HG03159 (cell line): ENCODE data around the gene MEAF6.
"Not testable (repeated sequence)": the region's sequence is repeated elsewhere in the genome, so short reads cannot be mapped to it uniquely, and the experiment has no call there.

Experiments used
- ATAC-seq: cut with Tn5 transposase; IDR thresholded peaks from one replicate; pipeline ENCODE4 v1.9.1; 2021; ENCODE audit warnings: mild to moderate bottlenecking, moderate library complexity; ENCODE audit not compliant: unreplicated experiment

Gene MEAF6

DNA sequence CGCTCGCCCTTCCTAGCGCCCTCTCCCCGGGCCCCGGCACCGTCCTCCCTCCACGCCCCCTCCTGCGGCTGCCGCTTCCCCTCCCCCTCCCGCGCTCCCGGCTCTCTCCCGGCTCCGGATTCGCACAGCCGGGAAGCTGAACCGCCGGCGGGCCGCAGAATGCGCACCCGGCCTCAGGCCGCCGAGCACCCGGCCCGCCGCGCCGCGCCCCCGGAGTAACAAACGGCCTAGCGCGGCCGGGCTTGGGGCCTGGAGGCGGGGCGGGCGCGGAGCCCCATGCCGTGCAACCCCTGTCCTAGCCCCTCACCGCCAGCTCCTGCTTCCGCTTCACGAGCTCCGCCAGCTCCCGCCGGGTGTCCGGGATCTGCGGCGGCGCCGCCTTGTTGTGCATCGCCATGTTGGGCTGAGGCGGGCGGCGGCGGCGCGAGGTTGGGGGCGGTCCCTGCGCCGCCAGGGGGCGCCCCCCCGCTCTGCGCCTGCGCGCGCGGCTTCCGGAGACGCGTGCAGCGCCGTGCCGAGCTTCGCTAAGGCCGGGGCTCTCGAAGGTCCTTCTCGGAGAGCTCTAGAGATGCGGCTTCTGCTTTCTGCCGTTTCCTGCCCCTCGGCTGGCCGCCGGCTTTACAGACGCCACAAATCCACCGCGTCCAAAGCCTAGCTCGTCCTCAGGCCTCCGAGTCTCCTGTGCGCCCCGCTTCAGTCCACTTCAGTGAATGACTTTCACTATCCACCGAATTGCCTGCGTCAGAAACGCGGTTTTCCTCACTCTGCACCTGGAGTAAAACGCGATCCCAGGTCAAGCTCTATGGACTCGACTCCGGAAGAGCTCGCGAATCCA lies at the start of gene MEAF6:
MEAF6 (minus strand) TSS at position 417 of the 835 bp plus-strand sequence; CDS start at position 397, 20 bp downstream.
- ATAC-seq: peak; percentile 88

DNA sequence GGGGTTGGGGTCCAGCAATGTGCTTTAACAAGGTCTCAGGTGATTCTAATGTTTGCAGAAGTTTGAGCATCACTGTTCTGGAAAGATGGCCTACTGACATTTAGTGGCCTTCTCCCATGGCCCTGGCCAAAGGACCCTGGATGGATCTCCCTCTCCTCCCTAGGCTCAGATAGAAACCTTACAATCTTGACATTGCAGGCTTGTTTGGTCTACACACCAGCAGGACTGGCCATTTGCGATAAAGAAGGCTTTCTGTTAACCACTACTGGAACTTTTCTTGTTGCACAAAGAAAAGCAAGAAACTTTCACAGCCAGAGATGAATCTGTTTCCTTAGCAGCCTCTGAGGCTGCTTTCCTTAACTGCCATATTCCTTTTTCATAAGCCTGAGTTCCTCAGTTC lies 48.4 kb upstream of the MEAF6 start:
- ATAC-seq: no peak

DNA sequence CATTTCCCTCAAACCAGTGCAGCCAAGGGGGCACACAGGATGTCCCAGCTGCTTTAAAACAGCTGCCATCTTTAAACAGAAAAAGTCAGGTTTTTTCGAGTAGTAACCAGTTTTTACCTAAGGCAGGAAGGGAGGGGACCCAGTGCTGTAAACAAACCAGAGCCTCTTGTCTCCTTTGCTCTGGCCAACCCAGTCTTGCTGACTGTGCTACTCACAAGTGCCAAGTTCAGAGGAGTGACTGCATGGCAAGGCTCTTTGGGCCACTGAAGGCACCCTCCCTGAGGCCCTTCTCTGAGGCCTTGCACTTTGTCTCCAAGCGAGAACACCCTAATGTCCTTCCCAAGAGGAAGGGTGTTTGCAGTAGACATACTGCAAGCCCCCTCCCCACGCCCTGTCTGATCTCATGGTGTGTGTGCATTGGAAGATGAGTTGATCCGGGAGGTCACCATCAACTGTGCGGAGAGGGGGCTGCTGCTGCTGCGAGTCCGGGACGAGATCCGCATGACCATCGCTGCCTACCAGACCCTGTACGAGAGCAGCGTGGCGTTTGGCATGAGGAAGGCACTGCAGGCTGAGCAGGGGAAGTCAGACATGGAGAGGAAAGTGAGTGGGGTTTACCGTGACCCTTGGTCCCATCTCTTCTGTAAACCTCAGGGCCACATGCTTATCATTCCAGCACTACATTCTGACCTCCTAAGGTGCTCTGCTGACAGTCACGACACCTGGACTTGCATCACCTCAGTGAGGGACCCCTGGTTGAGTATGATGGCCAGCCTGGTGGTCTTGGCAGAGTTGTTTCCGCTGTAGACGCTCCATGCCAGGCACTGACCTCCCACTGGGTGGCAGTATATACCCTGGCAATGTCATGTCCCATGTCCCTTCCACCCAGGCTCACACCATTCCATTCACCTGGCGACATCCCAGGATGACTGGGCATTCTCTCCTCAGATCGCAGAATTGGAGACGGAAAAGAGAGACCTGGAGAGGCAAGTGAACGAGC lies 46.9 kb upstream of the MEAF6 start:
- no peak for ATAC-seq

DNA sequence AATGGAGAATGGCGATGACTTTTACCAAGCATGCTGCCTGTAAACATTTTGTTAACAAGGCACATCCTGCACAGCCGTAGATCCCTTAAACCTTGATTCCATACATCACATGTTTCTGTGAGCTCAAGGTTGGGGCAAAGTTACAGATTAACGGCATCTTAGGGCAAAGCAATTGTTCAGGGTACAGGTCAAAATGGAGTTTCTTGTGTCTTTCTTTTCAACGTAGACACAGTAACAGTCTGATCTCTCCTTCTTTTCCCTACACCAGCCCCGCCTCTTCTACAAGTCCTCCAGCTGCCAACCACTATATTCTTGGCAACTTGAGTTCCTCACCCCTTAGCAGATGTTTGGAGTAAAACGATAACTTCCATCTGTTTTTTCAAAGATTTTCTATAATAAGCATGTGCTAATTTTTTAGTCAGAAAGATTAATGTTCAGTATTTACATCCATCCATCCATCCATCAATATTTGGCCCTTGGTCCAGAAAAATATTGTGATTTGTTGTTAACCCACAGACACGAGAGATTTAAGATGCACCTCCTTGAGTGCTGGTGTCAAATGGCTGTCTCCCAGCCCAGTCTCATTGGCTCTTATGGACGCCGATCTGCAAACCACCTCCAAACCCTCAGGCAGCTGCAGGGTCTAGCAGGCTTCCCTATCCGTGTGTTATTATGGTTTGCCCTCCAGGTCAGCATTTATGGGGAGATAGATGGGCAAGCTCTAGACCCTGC lies 46.0 kb upstream of the MEAF6 start:
- ATAC-seq: no peak

DNA sequence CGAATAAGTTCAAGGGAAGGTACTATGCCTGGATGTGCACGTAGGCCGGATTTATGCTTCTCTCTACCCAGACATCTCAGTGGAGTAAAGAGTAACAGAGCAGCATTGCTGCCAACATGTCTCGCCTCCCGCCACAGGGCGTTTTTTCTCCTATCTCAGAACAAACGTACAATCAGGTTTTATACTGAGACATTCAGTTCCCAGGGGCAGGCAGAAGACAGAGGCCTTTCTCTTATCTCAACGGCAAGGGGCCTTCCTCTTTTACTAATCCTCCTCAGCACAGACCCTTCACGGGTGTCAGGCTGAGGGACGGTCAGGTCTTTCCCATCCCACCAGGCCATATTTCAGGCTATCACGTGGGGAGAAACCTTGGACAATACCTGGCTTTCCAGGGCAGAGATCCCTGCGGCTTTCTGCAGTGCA lies 45.4 kb upstream of the MEAF6 start:
- ATAC-seq: not testable (repeated sequence)

- no peak for ATAC-seq
Measured at GRCh38 chr1:37559080-37559479, 44.5 kb upstream of the MEAF6 start.

- ATAC-seq: no peak
Measured at GRCh38 chr1:37558411-37558810, 43.8 kb upstream of the MEAF6 start.

DNA sequence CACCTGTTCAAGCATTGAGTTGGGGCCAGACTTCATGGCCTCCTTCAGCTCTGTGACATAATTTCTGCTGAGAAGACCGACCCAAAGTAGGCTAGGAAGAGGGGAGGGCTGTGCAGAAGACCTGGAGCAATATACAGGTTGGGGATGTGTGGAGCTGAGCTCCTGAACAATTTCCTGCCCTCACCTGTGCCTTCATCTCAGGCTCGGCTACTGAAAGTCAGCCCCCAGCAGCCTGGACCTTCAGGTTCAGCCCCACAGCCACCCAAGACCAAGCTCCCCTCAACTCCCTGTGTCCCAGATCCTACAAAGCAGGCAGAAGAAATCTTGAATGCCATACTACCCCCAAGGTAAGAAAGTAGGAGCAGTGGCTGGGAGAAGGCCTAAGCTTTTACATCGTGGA lies 42.8 kb upstream of the MEAF6 start:
- ATAC-seq: no peak

DNA sequence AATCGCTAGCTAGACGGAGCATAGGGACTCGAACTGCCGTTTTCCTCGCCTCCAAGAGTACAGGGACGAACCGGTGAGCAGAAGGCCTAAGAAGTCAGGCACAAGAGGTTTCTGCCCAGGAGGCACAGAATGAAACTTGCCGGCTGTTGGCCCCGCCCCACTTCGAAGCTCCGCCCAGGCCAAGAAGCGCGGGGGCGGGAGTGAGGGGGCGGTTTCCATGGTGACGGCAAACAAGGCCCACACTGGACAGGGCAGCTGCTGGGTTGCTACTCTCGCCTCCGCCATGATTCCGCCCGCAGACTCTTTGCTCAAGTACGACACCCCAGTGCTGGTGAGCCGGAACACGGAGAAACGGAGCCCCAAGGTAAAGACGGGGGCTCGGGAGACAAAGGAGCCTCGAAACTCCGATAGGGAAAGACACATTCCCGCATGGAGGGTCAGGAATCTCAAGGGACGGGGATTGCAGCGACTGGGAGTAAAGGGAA lies 42.2 kb upstream of the MEAF6 start, which contains the start of gene DNALI1:
DNALI1 (plus strand) TSS at position 229 of the 485 bp plus-strand sequence; CDS start at position 284, 55 bp downstream.
- no peak for ATAC-seq

DNA sequence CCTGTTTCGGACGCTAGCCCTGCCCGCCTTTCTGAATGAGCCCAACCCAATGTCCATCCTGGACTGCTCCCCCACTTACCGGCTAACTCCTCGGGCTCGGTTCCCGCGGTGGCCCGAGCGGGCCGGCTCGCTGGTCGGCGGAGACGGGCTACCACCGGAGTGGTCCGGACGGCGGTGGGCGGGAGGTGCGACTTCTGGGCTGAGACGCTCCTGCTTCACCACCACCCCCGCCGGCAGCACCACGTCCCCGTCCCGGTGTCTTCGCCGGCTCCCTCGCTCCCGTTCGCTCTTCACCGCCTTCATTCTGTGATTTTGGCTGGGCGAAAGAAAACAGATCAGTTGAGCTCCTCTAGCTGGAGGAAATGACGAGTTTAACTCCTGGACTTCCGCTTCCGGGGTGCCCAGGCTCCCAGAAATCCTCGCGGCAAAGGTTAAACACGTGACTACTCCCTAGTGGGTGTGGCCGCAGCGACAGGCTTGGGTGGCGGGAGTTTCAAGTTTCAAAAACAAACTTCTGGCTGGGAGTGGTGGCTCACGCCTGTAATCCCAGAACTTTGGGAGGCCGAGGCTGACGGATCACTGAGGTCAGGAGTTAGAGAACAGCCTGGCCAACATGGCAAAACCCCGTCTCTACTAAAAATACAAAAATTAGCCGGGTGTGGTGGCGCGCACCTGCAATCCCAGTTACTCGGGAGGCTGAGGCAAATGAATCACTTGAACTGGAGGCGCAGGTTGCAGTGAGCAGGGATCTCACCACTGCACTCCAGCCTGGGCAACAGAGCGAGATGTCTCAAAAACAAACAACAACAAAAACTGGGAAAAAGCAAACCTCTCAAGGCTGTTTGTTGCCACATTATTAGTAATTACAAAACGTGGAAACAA lies 39.6 kb upstream of the MEAF6 start, which contains the start of gene SNIP1:
SNIP1 (minus strand) TSS at position 367 of the 882 bp plus-strand sequence; CDS start at position 303, 64 bp downstream.
- peak; percentile 88 for ATAC-seq

GRCh38 chr1:37553598-37553926 lies 39.0 kb upstream of the MEAF6 start:
- ATAC-seq: no peak

DNA sequence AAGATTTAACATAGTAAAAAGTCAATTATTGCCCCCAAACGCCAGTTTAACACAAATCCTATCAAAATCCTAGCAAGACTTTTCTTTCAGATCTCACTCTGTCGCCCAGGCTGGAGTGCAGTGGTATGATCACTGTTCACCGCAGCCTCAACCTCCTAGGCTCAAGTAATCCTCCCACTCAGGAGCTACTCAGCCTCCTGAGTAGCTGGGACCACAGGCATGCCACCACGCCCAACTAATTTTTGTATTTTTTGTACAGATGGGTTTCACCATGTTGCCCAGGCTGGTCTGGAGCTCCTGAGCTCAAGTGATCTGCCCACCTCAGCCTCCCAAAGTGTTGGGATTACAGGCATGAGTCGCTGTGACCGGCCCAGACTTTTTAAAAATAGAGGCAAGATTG lies 34.8 kb upstream of the MEAF6 start:
- ATAC-seq: no peak

GRCh38 chr1:37545019-37545418 lies 30.5 kb upstream of the MEAF6 start:
- ATAC-seq: no peak

GRCh38 chr1:37544530-37544929 lies 30.0 kb upstream of the MEAF6 start:
- ATAC-seq: no peak

DNA sequence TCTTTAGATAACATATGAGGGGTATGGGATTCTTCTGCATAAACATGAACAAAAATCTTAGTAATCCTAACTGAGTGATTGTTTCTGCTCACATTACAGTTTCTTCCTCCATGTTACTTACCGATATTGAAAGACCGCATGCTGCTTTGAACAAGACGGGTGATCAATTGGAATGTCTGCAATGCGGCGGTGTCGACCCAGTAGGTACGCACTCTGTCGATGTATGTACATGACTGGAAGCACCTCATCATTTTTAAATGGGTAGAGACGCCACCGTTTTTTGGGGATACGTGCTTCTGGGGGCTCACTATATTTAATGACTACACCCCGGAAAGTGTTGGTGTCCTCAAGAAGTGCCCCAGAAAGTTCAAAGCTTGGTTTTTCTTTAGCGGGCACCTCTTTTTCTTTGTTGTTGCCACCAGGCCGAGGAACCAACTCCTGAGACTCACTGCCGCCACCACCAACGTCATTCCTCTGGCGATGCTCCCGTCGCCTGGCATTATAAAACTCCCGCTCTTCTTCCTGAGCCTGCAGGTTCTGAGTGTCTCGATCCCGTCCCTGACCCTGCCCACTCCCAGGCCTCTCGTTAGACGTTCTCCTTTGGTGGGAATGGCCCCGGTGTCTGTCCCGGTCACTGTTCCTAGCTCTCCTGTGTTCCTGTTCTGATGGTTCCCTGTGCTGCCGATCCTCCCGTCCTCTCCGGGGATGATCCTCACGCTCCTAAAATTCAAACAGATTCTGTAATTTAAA lies 25.6 kb upstream of the MEAF6 start:
- ATAC-seq: no peak

GRCh38 chr1:37539154-37539553 lies 24.6 kb upstream of the MEAF6 start:
- ATAC-seq: not testable (repeated sequence)

DNA sequence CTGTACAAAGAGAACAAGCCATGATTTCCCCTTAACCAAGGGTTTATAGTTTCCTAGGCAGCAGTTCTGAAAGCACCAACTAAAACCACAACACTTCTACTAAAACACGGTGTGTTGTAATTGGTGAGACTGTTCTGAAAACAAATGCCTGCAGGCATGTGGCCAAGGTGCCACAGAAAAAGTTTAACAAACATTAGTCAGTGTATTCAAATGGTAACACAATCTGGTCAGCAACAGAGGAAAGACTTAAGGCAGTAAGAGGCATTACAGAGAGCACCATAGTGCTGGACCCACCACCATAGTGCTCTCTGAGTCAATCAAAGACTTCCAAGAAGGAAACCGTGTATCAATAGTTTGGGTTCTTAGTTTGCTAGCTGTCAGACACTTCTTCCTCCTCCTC lies 22.8 kb upstream of the MEAF6 start:
- ATAC-seq: no peak

- no peak for ATAC-seq
Measured at GRCh38 chr1:37533317-37534093, 18.9 kb upstream of the MEAF6 start.
